ENCODE data around the gene FAM240A.

The FAM240A gene

GRCh38 chr3:46664188-46664970 is 52.1 kb downstream of the FAM240A start:
- DNase-seq: no peak

GRCh38 chr3:46664971-46665762 is 52.8 kb downstream of the FAM240A start:
- DNase-seq: no peak

- no peak for DNase-seq
Measured at GRCh38 chr3:46665763-46666452, 53.6 kb downstream of the FAM240A start.

- no peak for DNase-seq
Measured at GRCh38 chr3:46666453-46666845, 54.1 kb downstream of the FAM240A start.

GRCh38 chr3:46667061-46667621 is 54.8 kb downstream of the FAM240A start:
- DNase-seq: no peak

- no peak for DNase-seq
Measured at GRCh38 chr3:46667657-46668056, 55.3 kb downstream of the FAM240A start.

- DNase-seq: no peak
Measured at GRCh38 chr3:46668116-46668515, 55.8 kb downstream of the FAM240A start.

GRCh38 chr3:46668591-46668990 is 56.3 kb downstream of the FAM240A start:
- DNase-seq: no peak

- no peak for DNase-seq
Measured at GRCh38 chr3:46669191-46669999, 57.1 kb downstream of the FAM240A start.

GRCh38 chr3:46670000-46670890 is 57.9 kb downstream of the FAM240A start:
- no peak for DNase-seq

GRCh38 chr3:46670891-46671427 is 58.6 kb downstream of the FAM240A start:
- no peak for DNase-seq

- no peak for DNase-seq
Measured at GRCh38 chr3:46671541-46672348, 59.4 kb downstream of the FAM240A start.

- DNase-seq: no peak
Measured at GRCh38 chr3:46672349-46672695, 60.0 kb downstream of the FAM240A start.

- no peak for DNase-seq
Measured at GRCh38 chr3:46673151-46674030, 61.1 kb downstream of the FAM240A start.

GRCh38 chr3:46674031-46674845 is 61.9 kb downstream of the FAM240A start:
- no peak for DNase-seq

GRCh38 chr3:46675426-46675825 is 63.1 kb downstream of the FAM240A start:
- no peak for DNase-seq

Measured in activated CD4-positive, alpha-beta T cell treated with anti-CD3 and anti-CD28 coated beads, Interleukin-2, amount 50 U/mL, for 16 hours (primary cell).